ENCODE results near the gene APLN.
A peak's percentile ranks its signal among the peaks of the same experiment; 100 is the strongest.

Gene APLN

GRCh38 chrX:129626026-129626425 lies 28.7 kb downstream of the APLN start:
- 0 out of 2 replicates have a peak, but pooled peaks cover 3% of the 10 kb centered on the region for H3K9me3 ChIP-seq (ENCODE audit: low read depth, low read length)
- H3K9ac ChIP-seq (ENCODE audit: insufficient read length): no peak overlapping the region
- H3K36me3 ChIP-seq (ENCODE audit: insufficient read depth, low read length): no peaks in the 10 kb centered on the region
- peak overlapping the region; percentile 14; the same call in 1 of the 2 replicates for H3K27ac ChIP-seq
- H3K4me3 ChIP-seq: no peak overlapping the region
- DNase-seq (ENCODE audit: low read depth, low spot score): no peak
- TF ChIP-seq EZH2 (IDR thresholded peaks at IDR 0.05) (no peak), FOXP2 (optimal IDR thresholded peaks at IDR 0.05; ENCODE audit: control extremely low read depth, extremely low read length, insufficient read depth) (no peak), POLR2AphosphoS5 (IDR thresholded peaks at IDR 0.05; ENCODE audit: borderline replicate concordance, low read depth, low read length) (no peak)

- Histone ChIP-seq H3K36me3 (ENCODE audit: insufficient read depth, low read length) (no peaks in the 10 kb centered on the region), H3K9ac (ENCODE audit: insufficient read length) (no peak overlapping the region), H3K9me3 (ENCODE audit: low read depth, low read length) (0 out of 2 replicates have a peak, but pooled peaks cover 3% of the 10 kb centered on the region), H3K4me3 (no peak overlapping the region), H3K27ac (peak overlapping the region; percentile 71)
- TF ChIP-seq FOXP2 (optimal IDR thresholded peaks at IDR 0.05; ENCODE audit: control extremely low read depth, extremely low read length, insufficient read depth) (no peak), POLR2AphosphoS5 (IDR thresholded peaks at IDR 0.05; ENCODE audit: borderline replicate concordance, low read depth, low read length) (peak; percentile 32; the same call in 1 of the 2 replicates)
- DNase-seq (ENCODE audit: low read depth, low spot score): peak; percentile 77
Observed at GRCh38 chrX:129622757-129623301, 31.9 kb downstream of the APLN start.

- Histone ChIP-seq H3K36me3 (ENCODE audit: insufficient read depth, low read length) (no peaks in the 10 kb centered on the region), H3K4me3 (no peak overlapping the region), H3K9me3 (ENCODE audit: low read depth, low read length) (no peaks in the 10 kb centered on the region), H3K9ac (ENCODE audit: insufficient read length) (no peak overlapping the region), H3K27ac (no peak overlapping the region)
- no peak for TF ChIP-seq FOXP2 (optimal IDR thresholded peaks at IDR 0.05; ENCODE audit: control extremely low read depth, extremely low read length, insufficient read depth)
- TF ChIP-seq POLR2AphosphoS5 (IDR thresholded peaks at IDR 0.05; ENCODE audit: borderline replicate concordance, low read depth, low read length): no peak
- TF ChIP-seq EZH2 (IDR thresholded peaks at IDR 0.05): no peak
- no peak for DNase-seq (ENCODE audit: low read depth, low spot score)
Observed at GRCh38 chrX:129618997-129619396, 35.8 kb downstream of the APLN start.

- DNase-seq (ENCODE audit: low read depth, low spot score): no peak
- no peak overlapping the region for H3K9ac ChIP-seq (ENCODE audit: insufficient read length)
- no peak overlapping the region for H3K27ac ChIP-seq
- H3K9me3 ChIP-seq (ENCODE audit: low read depth, low read length): no peaks in the 10 kb centered on the region
- no peaks in the 10 kb centered on the region for H3K36me3 ChIP-seq (ENCODE audit: insufficient read depth, low read length)
- no peak overlapping the region for H3K4me3 ChIP-seq
- TF ChIP-seq FOXP2 (optimal IDR thresholded peaks at IDR 0.05; ENCODE audit: control extremely low read depth, extremely low read length, insufficient read depth) (no peak), EZH2 (IDR thresholded peaks at IDR 0.05) (no peak), POLR2AphosphoS5 (IDR thresholded peaks at IDR 0.05; ENCODE audit: borderline replicate concordance, low read depth, low read length) (no peak)
Observed at GRCh38 chrX:129617420-129617819, 37.3 kb downstream of the APLN start.

- no peaks in the 10 kb centered on the region for H3K36me3 ChIP-seq (ENCODE audit: insufficient read depth, low read length)
- H3K4me3 ChIP-seq: no peak overlapping the region
- TF ChIP-seq POLR2AphosphoS5 (IDR thresholded peaks at IDR 0.05; ENCODE audit: borderline replicate concordance, low read depth, low read length): no peak
- TF ChIP-seq EZH2 (IDR thresholded peaks at IDR 0.05): no peak
- no peak for TF ChIP-seq FOXP2 (optimal IDR thresholded peaks at IDR 0.05; ENCODE audit: control extremely low read depth, extremely low read length, insufficient read depth)
- no peak overlapping the region for H3K9ac ChIP-seq (ENCODE audit: insufficient read length)
- no peak overlapping the region for H3K27ac ChIP-seq
- DNase-seq (ENCODE audit: low read depth, low spot score): no peak
- H3K9me3 ChIP-seq (ENCODE audit: low read depth, low read length): no peaks in the 10 kb centered on the region
Observed at GRCh38 chrX:129614481-129615255, 40.1 kb downstream of the APLN start.

GRCh38 chrX:129613596-129613995 lies 41.2 kb downstream of the APLN start:
- TF ChIP-seq FOXP2 (optimal IDR thresholded peaks at IDR 0.05; ENCODE audit: control extremely low read depth, extremely low read length, insufficient read depth): no peak
- TF ChIP-seq EZH2 (IDR thresholded peaks at IDR 0.05): no peak
- TF ChIP-seq POLR2AphosphoS5 (IDR thresholded peaks at IDR 0.05; ENCODE audit: borderline replicate concordance, low read depth, low read length): no peak
- no peak for DNase-seq (ENCODE audit: low read depth, low spot score)
- no peak overlapping the region for H3K4me3 ChIP-seq
- no peaks in the 10 kb centered on the region for H3K9me3 ChIP-seq (ENCODE audit: low read depth, low read length)
- H3K36me3 ChIP-seq (ENCODE audit: insufficient read depth, low read length): no peaks in the 10 kb centered on the region
- no peak overlapping the region for H3K9ac ChIP-seq (ENCODE audit: insufficient read length)
- no peak overlapping the region for H3K27ac ChIP-seq

GRCh38 chrX:129612396-129612795 lies 42.4 kb downstream of the APLN start:
- Histone ChIP-seq H3K9ac (ENCODE audit: insufficient read length) (no peak overlapping the region), H3K27ac (no peak overlapping the region), H3K4me3 (no peak overlapping the region), H3K36me3 (ENCODE audit: insufficient read depth, low read length) (no peaks in the 10 kb centered on the region), H3K9me3 (ENCODE audit: low read depth, low read length) (no peaks in the 10 kb centered on the region)
- DNase-seq (ENCODE audit: low read depth, low spot score): no peak
- no peak for TF ChIP-seq POLR2AphosphoS5 (IDR thresholded peaks at IDR 0.05; ENCODE audit: borderline replicate concordance, low read depth, low read length)
- TF ChIP-seq FOXP2 (optimal IDR thresholded peaks at IDR 0.05; ENCODE audit: control extremely low read depth, extremely low read length, insufficient read depth): no peak
- TF ChIP-seq EZH2 (IDR thresholded peaks at IDR 0.05): no peak

GRCh38 chrX:129609395-129609794 lies 45.4 kb downstream of the APLN start:
- Histone ChIP-seq H3K9ac (ENCODE audit: insufficient read length) (no peak overlapping the region), H3K27ac (no peak overlapping the region), H3K4me3 (no peak overlapping the region), H3K36me3 (ENCODE audit: insufficient read depth, low read length) (no peaks in the 10 kb centered on the region), H3K9me3 (ENCODE audit: low read depth, low read length) (no peaks in the 10 kb centered on the region)
- TF ChIP-seq EZH2 (IDR thresholded peaks at IDR 0.05) (no peak), POLR2AphosphoS5 (IDR thresholded peaks at IDR 0.05; ENCODE audit: borderline replicate concordance, low read depth, low read length) (no peak)
- no peak for DNase-seq (ENCODE audit: low read depth, low spot score)

All from SK-N-MC (cell line).